Ureter (tissue), 1 donor: ENCODE measurements around the gene UNKL. TPM values are rescaled to one million over a fixed set of nuclear protein-coding genes. Genes with fewer than 3 reads are reported as not detected.

Source experiments
- DNase-seq: peaks from one replicate; pipeline ENCODE4 v3.0.0-alpha.2; 2020; ENCODE audit warnings: low spot score
- total RNA-seq: library from RNA; stranded (reverse); gene quantifications from one replicate; pipeline ENCODE4 v1.2.4, GENCODE V29; 2023
- donor health status: DM: yes; HTN: yes; CAD: no.

Gene UNKL
- total RNA-seq, 1 donor from 2014 or later, result 16.7 TPM

DNA sequence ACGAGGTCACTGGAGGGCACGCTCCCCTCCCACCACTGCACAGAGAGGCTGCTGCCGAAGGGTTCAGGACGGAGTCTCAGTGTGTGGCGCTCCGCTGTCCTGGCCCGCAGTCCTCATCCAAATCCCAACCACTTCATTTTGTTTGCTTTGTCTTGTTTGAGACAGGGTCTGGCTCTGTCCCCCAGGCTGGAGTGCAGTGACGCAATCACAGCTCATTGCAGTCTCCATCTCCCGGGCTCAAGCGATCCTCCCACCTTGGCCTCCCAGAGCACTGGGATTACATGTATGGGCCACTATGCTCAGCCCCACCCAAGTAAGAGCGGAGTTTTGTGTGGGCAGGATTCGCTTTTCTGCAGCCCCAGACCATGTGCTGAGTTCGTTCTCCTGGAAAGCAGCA is 12.7 kb downstream of the UNKL start:
- DNase-seq, result no peak

DNA sequence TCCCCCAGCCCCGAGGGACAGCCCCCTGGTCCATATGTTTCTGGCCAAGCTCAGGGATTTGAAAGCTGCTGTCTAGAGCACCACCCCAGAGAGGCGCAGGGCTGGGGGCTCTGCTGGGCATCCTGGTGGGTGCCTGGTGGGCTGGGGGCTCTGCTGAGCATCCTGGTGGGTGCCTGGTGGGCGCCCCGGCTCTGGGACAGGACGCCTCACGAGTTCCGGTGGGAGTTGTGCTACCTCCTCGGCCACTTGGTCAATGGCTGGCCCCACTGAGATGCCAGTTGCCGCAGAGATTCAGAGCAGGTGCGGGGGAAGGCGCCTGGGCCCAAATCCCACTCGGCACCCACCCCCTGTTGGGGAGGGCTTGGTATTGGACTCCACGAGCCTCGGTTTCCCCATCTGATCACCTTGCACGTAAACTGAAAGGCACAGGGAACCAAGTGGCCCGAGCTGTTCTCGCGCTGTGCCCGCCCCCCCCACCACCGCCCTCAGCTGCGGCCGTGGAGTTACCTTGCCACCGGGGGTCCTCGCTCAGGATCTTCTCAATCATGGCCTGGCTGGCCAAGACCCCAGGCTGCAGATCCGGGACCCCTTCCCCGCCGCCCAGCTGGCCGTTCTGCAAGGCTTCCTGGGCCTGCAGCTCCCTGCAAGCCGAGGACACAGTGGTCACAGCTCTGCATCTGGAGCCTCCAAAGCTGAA is 13.3 kb downstream of the UNKL start:
- no peak for DNase-seq

GRCh38 chr16:1398826-1399581 is 15.5 kb downstream of the UNKL start:
- DNase-seq, result no peak

DNA sequence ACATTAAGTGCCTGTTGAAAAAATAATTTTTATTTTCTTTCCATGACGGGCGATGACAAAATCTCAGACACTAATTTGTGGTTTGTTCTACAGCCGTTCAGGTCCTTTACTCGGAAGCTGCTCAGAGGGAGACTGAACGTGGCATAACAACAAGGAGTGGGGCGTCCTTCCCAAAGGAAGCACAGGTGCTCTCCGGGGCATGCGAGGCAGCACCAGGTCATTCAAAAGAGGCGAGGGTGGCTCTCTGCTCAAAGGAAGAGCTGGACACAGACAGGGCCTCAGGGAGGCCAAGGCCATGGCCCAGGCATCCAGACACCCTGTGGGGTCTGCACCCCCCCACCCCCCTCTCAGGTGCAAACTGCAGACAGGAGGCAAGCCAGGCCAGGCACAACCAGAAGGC is 16.2 kb downstream of the UNKL start:
- no peak for DNase-seq

DNA sequence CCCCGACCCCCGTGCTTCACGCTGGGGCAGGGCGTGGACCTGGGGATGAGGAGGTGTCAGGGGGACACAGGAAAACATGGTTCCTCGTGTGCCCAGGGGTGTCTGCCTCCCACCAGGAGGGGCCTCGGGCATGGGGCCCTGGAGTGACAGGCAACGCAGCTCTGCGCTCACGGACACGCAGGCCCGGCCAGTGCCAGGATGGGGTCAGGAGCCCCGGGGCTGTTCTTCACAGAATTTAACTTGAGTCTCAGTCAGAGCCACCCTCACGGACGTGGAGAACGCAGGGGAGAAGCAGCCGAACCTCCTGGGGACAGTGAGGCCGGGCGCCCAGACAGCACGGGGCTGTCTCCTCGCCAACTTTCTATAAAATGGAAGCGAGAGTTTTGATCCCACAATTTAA is 16.7 kb downstream of the UNKL start:
- DNase-seq, result no peak

GRCh38 chr16:1395444-1396031 is 19.0 kb downstream of the UNKL start:
- DNase-seq, result no peak

GRCh38 chr16:1394367-1394951 is 20.0 kb downstream of the UNKL start:
- no peak for DNase-seq

GRCh38 chr16:1393613-1394176 is 20.8 kb downstream of the UNKL start:
- DNase-seq, result no peak

DNA sequence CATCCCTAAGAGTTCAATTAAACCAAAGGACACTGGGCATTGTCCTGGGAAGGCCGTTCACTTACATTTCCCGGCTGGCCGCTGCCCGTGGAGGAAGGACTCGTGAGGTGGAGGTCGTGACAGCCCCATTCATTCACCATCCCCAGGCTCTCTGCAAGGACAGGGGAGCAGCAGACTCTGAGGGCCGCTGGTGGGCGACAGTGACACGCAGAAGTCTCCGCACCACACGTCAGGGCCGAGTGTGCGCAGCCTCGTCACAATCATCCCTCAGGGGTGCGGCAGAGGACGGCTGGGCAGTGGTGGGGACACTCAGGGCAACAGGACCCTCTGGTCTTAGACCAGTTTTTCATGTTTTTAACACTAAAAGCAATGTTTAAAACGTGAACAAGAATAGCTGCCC is 21.7 kb downstream of the UNKL start:
- DNase-seq, result no peak

GRCh38 chr16:1390239-1390779 is 24.2 kb downstream of the UNKL start:
- no peak for DNase-seq

GRCh38 chr16:1389762-1390161 is 24.7 kb downstream of the UNKL start:
- DNase-seq, result no peak

GRCh38 chr16:1387331-1387730 is 27.2 kb downstream of the UNKL start:
- no peak for DNase-seq

DNA sequence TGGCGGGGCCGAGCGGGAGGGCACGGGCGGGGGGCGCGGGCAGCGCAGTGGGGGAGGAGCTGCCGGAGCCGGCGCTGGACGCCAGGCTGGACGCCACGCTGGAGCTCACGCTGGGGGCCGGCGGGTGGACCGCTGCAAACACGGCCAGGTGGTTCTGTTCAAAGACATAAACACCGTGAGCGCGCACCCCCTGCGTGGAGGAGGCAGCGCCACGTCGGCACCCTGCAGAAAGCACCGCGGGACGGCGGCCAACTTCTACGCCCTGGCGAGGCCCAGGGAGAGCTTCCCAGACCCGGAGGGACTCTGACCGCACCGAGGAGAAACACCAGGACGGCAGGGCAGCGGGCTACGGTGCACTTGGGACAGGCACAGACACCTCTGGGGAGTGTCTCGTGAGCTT is 29.3 kb downstream of the UNKL start:
- no peak for DNase-seq

- DNase-seq, result no peak
Measured at GRCh38 chr16:1383556-1383955, 30.9 kb downstream of the UNKL start.

GRCh38 chr16:1381612-1382406 is 32.7 kb downstream of the UNKL start:
- no peak for DNase-seq

- no peak for DNase-seq
Measured at GRCh38 chr16:1380195-1380594, 34.3 kb downstream of the UNKL start.

- no peak for DNase-seq
Measured at GRCh38 chr16:1379304-1380076, 35.0 kb downstream of the UNKL start.

GRCh38 chr16:1378804-1379303 is 35.6 kb downstream of the UNKL start:
- peak; percentile 80 for DNase-seq

- no peak for DNase-seq
Measured at GRCh38 chr16:1378087-1378803, 36.3 kb downstream of the UNKL start.
